Measurements from ENCODE around the gene DTWD2.

GRCh38 chr5:119019501-119019900 lies 31.2 kb upstream of the DTWD2 start:
- TF ChIP-seq CTCF (IDR thresholded peaks at IDR 0.05; ENCODE audit: low read length) = no peak
- no peak for TF ChIP-seq EZH2phosphoT487 (IDR thresholded peaks at IDR 0.05; ENCODE audit: low read length)
- TF ChIP-seq EZH2 (optimal IDR thresholded peaks at IDR 0.05; ENCODE audit: low read depth, low read length) = no peak

All from MM.1S (cell line).